IPS DF 4.7 (cell line): Measurements from ENCODE around the gene MMP28.

Experiments used
- DNase-seq: peaks from one replicate; pipeline ENCODE4 v3.0.0-alpha.2; 2013; ENCODE audit warnings: low spot score; ENCODE audit errors: extremely low read depth

The MMP28 gene

GRCh38 chr17:35726127-35726952, 69.1 kb downstream of the MMP28 start:
- no peak for DNase-seq

- DNase-seq = no peak
These were observed 69.7 kb downstream of the MMP28 start for GRCh38 chr17:35725802-35726126.

GRCh38 chr17:35725058-35725457, 70.4 kb downstream of the MMP28 start:
- DNase-seq = no peak

DNA sequence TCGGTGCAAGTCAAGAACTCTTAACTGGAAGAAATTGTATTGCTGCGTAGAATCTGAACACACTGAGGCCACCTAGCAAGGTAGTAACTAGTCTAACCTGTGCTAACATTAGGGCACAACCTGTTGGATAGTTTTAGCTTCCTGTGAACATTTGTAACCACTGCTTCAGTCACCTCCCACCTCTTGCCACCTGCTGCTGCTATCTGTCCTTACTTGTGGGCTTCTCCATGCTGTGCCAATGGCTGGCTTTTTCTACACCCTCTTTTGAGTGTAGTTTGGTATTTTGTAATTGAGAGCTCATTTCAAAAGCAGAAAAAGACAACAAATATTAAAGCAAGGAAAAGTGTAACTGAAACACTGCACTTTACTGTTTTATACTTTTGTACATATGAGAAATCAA, 71.7 kb downstream of the MMP28 start:
- no peak for DNase-seq

- DNase-seq = no peak
These were observed 78.0 kb downstream of the MMP28 start for GRCh38 chr17:35717475-35717874.

GRCh38 chr17:35716897-35717465, 78.5 kb downstream of the MMP28 start:
- no peak for DNase-seq

GRCh38 chr17:35716173-35716572, 79.3 kb downstream of the MMP28 start:
- DNase-seq = no peak
